SKM-1 treated with dmso at 0.1 percent for 144 hours (cell line): ENCODE results near the gene LAGE3.

Source experiments
- DNase-seq: peaks from one replicate; lab custom pipeline; 2025; ENCODE audit not compliant: unreplicated experiment; lab: John Stamatoyannopoulos, UW

Gene LAGE3

DNA sequence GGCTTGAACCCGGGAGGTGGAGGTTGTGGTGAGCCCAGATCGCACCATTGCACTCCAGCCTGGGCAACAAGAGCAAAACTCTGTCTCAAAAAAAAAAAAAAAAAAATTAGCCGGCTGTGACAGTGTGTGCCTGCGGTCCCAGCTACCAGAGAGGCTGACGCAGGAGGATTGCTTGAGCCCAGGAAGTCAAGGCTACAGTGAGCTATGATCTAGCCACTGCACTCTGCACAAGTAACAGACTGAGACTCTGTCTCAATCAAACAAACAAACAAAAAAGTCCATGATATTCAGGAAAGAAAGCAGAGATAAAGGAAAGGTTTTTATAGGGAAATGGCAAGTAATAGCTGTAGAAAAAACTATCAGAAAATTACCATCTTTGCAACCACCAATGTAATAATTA lies 2.1 kb upstream of the LAGE3 start:
- no peak for DNase-seq

DNA sequence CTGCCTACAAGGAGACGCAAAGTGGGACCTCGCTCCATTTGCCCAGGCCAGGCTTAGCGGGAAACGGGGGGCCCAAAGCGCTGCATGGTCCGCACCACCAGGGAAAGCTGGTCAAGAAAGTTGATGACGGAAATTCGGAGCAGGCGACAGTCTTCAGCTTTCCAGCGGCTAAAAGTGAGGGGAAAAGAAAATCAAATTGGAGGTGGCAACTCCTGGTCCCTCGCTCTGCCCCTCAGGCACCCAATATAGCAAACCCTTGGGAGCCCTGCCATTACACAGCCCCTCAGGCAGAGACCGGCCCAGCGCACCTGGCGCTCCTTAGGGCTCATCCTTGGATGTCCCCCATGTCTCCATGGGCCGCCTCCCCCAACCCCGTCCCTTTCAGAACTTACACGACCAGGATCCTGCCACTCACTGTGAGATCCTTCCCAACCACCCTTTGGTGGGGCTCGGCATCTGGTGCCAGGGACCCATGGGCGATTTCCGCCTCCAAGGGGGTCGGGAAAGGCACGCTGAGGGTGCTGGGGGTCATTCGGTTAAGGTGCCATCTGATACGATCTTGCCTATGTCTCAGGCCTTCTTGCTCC lies 1.1 kb downstream of the LAGE3 start:
- no peak for DNase-seq

DNA sequence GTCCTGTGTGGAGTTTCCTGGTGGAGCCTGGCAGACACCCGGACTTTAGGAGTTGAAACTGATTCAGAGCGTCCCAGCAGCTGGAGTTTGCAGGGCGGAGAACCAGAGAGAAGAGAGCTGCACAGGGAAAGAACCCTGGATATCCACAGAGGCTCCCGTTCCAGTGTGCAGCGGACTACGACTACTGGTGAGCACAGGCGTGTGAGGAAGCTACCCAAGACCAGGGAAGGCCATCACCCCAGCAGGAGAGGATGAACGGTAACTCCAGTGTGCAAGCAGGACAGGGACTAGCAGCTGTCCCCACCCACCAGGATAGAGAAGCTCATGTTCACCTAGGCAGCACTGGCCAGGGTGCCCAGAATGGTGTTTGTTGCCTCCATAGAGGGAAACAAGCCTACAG lies 2.3 kb downstream of the LAGE3 start:
- no peak for DNase-seq

DNA sequence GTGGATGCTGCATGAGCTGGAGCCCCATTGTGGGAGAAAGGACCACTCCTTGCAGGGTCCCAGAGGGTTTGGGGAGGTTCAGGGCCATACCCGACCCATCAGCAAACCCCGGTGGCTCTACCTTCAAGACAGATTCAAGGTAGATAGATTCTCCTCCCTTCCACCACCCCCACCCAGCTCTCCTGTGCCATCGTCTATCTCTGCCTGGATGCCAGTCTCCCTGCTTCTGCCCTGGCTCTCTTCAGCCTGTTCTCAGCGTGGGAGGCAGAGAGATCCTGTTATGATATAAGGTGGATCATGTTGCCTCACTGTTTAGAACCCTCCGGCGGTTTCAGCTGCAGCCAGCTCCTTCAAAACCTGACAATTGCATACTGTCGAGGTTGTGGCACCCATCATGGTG lies 5.4 kb downstream of the LAGE3 start:
- DNase-seq: no peak

DNA sequence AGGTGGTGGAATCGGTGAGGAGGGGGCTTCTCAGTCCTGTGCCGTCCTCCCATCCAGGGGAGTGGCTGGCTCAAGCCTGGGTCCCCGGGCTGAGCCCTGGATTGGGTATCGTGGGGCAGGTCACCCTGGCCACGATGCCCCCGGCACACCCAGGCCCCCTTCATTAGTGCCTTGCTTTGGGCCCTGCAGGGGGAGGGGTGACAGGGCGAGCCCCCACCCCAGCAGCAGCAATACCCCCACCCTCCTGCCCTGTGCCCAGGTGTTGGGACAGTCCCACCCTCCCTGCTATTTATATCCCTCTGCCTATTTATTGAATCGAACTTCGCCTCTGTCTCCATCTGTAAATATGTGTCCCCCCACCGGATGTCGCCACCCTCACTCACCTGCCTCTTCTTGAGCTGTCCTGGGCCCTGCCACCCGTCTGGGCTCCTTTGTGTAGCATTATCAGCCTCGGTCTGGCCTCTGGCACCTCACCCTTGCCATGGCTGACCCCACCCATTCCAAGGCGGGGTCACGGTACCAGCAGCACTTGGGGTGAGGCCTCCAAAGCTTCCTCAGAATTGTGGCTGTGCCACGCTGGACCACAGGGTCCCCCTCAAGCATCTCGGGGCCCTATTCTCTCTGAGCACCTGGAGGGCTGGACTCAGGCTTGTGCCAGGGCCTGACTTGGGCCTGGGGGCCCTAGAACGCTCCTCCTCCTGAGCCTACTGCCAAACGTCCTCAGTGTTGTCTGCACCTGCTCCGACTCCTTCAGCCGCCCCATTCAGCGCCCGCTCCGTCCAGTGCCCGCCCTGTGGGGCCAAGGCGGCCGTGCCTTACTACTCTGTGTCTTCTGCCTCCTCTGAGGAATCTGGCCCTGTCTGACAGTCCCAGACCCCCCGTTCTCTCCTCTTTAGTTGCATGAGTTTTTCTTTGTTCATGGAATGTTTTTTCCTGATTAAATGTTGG lies 6.1 kb downstream of the LAGE3 start:
- DNase-seq: no peak

DNA sequence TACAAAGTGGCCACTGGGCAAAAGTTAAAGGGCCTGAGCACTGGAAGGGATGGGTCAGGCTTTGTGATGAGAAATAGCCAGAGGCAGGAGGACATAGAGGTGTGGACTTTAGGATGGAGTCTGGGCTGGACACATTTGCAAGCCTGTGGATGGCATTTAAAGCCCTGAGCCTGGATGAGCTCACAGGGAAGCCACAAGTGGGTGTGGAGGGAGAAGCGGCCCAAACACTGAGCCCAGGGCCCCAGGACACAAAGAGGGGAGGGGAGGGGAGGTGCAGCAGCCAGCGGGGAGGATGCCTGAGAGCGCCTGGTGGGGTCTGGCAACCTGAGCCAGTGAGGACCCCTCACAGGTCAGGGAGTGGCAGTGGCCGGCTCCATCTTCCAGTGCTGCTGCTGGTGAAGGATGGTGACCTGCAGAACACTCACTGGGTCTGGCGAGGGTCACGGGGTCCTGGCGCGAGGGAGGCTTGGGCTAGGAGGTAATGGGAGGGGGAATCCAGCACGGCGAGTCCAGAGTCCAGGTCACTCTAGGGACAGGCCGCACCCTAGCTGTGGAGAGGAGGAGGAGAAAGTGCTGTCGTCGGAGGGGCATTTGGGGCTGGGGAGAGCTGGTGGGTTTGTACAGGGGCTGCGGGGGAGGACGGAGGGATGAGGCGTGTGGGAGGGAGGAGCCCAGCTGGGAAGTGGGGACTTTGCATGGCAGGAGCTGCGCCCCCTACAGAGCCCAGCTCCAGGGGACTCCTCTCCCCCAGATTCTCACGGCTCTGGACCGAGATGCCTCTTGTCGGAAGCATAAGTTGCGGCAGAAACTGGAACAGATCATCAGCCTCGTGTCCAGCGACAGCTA lies 7.0 kb downstream of the LAGE3 start:
- no peak for DNase-seq

DNA sequence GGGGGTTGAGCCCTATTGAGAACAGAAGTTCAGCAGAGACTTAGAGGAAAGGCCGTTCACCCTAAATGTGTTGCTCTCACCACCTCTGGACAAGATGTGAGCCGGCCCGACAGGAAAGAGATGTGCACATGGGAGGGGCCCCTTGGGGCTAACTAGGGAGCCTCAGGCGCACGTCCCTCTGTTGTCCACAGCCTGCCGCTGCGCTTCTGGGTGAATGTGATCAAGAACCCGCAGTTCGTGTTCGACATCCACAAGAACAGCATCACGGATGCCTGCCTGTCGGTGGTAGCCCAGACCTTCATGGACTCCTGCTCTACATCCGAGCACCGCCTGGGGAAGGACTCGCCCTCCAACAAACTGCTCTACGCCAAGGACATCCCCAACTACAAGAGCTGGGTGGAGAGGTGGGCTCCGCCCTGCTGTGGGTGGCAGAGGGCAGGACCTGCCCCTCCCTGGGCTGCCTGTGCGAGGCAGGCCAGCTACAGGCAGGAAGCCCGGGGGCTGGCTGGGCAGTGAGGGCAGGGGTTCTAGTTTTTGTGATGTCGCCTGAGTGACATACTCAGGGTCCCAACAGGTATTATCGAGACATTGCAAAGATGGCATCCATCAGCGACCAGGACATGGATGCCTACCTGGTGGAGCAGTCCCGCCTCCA lies 8.0 kb downstream of the LAGE3 start:
- DNase-seq: no peak

DNA sequence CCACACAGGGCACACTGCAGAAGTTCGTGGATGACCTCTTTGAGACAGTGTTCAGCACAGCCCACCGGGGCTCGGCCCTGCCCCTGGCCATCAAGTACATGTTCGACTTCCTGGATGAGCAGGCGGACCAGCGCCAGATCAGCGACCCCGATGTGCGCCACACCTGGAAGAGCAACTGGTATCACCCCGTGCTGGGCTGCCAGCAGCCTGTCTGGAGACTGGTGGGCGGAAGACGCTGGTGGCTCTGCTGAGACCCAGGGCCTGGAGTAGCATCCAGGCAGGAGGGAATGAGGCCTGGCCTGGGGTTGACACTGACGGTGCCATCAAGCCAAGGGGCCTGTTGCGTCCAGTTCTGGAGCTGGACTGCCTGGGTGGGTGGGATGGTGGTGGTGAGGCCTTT lies 8.6 kb downstream of the LAGE3 start:
- no peak for DNase-seq

DNA sequence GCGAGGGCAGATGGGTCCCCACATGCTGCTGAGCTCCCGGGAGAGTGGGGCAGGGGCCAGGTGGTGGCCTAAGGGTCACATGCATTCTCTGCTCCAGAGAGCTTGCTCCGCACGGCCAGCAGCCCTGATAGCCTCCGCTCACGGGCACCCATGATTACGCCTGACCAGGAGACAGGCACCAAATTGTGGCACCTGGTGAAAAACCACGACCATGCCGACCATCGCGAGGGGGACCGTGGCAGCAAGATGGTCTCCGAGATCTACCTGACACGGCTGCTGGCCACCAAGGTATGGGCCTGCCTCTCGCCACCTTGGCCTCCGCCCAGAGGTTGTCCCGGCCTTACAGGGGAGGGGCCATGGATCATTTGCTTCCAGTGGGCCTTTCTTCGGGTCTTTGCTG lies 9.2 kb downstream of the LAGE3 start:
- DNase-seq: no peak

DNA sequence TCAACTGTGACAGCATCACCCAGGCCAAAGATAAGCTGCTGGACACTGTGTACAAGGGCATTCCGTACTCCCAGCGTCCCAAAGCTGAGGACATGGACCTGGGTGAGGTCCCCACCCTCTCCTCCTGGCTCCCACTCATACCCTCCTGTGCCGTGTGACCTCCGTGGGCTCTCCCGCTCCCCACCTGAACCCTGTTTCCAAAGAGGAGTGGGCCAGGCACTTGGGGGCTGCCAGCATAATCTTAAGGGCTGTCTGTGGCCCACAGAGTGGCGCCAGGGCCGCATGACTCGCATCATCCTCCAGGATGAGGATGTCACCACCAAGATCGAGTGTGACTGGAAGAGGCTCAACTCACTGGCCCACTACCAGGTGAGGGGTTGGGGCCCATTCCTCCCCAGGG lies 10.0 kb downstream of the LAGE3 start:
- DNase-seq: no peak

DNA sequence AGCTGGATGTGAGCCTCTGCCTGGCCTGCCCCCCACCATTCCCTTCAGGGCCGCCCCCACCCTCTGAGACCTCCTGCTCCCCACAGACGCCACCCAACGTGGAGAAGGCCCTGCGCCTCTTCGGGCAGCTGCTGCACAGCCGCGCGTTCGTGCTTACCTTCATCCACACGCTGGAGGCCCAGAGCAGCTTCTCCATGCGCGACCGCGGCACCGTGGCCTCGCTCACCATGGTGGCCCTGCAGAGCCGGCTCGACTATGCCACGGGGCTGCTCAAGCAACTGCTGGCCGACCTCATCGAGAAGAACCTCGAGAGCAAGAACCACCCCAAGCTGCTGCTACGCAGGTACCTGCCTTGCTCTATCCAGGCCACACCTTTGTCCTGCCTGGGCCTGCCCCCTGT lies 10.9 kb downstream of the LAGE3 start:
- no peak for DNase-seq

DNA sequence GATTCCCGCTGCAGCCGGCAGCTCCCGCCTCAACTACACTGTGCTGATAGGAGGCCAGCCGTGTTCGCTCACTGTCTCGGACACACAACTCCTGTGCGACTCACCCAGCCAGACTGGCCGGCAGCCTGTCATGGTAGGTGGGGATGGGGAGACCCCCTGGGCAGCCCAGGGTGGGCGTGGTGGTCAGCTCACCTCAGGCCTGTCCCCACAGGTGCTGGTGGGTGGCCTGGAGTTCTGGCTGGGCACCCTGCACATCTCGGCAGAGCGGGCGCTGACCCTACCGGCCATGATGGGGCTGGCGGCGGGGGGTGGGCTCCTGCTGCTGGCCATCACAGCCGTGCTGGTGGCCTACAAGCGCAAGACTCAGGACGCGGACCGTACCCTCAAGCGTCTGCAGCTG lies 11.5 kb downstream of the LAGE3 start:
- no peak for DNase-seq

DNA sequence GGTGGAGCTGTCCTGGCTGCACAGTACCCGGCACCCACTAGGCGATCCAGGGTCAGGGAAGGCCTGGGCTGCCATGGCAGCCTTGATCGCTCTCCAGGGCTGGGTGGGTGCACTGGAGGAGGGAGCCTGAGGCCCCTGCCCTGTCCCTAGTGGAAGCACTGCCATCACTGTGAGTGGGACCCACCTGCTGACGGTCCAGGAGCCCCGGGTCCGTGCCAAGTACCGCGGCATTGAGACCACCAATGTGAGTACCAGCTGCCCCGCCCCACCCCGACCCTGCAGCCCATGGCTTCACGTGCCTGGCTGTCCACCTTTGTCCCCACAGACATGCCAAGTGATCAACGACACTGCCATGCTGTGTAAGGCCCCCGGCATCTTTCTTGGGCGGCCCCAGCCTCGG lies 12.2 kb downstream of the LAGE3 start:
- DNase-seq: no peak

DNA sequence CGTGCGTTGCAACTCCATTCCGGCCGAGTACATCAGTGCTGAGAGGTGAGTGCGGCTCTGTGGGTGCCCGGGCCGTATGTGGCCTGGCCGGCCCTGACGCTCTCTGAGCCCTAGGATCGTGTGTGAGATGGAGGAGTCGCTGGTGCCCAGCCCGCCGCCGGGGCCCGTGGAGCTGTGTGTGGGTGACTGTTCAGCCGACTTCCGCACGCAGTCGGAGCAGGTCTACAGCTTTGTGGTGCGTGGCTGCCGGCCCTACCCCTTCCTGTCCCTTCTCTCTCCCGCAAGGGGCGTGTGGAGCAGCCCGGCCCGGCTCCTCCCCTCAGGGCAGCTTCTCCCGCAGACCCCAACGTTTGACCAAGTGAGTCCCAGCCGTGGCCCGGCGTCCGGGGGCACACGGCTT lies 13.0 kb downstream of the LAGE3 start:
- no peak for DNase-seq

DNA sequence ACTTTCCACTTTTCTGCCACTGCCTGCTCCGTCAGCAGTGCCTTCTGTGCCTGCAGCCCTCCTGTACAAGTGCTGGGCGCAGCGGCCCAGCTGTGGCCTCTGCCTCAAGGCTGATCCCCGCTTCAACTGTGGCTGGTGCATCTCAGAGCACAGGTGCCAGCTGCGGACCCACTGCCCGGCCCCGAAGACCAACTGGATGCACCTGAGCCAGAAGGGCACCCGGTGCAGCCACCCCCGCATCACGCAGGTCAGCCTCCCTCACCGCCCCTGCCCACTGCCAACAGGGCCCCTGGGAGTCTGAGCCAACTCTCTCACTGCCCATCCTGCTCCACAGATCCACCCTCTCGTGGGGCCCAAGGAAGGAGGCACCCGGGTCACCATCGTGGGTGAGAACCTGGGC lies 13.5 kb downstream of the LAGE3 start:
- DNase-seq: no peak

DNA sequence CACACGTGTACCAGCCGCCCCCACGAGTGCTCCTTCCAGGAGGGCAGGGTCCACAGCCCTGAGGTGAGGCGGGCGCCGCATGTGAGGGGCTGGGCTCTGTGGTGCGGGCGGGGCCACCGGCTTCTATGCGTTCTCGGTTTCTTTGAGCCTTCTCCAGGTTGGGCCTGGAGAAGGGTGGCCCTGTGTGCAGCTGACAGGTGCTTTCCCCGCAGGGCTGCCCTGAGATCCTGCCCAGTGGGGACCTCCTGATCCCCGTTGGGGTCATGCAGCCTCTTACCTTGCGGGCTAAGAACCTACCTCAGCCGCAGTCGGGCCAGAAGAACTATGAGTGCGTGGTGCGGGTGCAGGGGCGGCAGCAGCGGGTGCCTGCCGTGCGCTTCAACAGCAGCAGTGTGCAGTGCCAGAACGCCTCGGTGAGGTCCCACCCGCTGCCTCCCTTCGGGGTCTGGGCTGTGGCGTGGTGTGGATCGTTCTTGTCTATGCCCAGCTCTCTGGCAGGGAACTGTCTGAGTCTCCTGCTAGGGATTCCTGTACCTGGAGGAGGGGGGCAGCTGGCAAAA lies 14.2 kb downstream of the LAGE3 start:
- no peak for DNase-seq

DNA sequence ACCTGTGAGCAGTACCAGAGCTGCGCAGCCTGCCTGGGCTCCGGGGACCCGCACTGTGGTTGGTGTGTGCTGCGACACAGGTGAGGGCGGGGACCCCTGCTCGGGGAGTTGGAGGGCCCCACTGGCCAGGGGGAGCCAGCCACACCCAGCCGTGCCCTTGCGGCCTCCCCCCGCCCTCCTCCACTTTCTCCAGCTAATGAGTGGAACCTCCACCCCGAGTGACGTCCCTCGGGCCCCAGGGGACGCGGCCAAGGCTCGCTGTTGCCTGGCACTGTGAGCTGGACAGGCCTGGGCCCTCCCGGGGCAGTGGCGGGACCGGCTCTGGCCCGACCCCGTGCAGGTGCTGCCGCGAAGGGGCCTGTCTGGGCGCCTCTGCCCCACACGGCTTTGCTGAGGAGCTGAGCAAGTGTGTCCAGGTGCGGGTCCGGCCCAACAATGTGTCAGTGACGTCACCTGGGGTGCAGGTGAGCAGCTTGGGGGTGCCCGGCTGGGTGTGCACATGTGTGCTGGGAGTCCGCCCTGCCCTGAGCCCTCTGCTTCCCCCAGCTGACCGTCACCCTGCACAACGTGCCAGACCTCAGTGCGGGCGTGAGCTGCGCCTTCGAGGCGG lies 15.4 kb downstream of the LAGE3 start:
- DNase-seq: no peak

DNA sequence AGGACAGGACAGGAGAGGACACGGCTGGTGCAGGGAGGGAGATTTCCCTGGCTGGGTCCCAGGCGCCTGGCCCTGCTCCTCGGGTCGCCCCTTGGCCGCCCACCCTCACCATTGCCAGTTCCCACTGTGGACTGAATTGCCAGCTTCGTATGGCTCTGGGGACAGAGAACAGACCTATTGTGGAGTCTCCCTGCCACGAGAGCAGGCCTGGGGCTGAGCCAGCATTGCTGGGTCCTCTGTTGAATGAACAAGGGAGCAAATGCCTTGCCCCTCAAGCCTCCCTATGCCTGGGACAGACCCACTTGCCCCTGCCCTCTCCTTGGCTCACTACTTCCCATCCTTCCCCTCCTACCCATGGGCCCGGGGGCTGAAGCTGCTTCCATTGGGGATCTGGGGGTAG lies 16.7 kb downstream of the LAGE3 start:
- no peak for DNase-seq

DNA sequence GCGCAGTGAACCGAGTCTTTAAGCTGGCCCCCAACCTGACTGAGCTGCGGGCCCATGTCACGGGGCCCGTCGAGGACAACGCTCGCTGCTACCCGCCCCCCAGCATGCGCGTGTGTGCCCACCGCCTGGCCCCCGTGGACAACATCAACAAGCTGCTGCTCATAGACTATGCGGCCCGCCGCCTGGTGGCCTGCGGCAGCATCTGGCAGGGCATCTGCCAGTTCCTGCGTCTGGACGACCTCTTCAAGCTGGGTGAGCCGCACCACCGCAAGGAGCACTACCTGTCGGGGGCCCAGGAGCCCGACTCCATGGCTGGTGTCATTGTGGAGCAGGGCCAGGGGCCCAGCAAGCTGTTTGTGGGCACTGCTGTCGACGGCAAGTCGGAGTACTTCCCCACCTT lies 18.8 kb downstream of the LAGE3 start:
- DNase-seq: no peak

DNA sequence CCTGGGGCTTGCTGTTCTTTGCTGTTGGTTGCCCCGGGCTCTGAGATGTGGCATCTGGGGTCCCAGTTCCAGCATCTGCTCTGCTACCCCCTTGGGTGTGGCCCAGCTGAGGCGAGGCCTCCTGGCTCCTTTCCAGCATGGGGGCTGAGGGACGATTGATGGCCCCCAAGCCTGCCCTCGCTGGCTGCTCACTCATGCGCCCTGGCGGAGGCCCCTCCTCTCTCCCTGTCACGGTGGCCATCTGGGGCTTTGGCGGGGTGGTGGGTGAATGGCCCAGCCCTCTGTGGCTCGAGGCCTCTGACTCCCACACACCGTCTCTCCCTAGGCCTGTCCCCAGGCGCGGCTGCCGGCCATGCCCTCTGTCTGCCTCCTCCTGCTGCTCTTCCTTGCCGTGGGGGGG lies 19.2 kb downstream of the LAGE3 start:
- no peak for DNase-seq
